DND-41 (cell line): ENCODE data around the gene NRG2.

Experiments used
- ATAC-seq: fragments of 200-7000 bp; cut with Tn5 transposase; 3 replicates; pipeline ENCODE4 v1.9.1; 2021; ENCODE audit warnings: low read depth; ENCODE audit not compliant: insufficient read depth
- DNase-seq: peaks from one replicate; pipeline ENCODE4 v3.0.0-alpha.2; 2020
- H2AFZ ChIP-seq: 2 replicates; pipeline ENCODE4 v1.6.0; 2012; ENCODE audit warnings: low read depth, low read length
- H3K27ac ChIP-seq: 2 replicates; pipeline ENCODE4 v1.5.1; 2012; ENCODE audit warnings: low read length, inconsistent platforms
- H3K27me3 ChIP-seq: fragments of 200-600 bp; sonication (generic); 2 replicates; pipeline ENCODE4 v1.6.0; 2012; ENCODE audit warnings: low read length, mild to moderate bottlenecking, inconsistent platforms; ENCODE audit not compliant: insufficient read depth, poor library complexity
- H3K36me3 ChIP-seq: 2 replicates; pipeline ENCODE4 v1.5.1; 2012; ENCODE audit warnings: low read length, inconsistent platforms; ENCODE audit not compliant: insufficient read depth
- H3K4me1 ChIP-seq: 2 replicates; pipeline ENCODE4 v1.5.1; 2012; ENCODE audit warnings: mild to moderate bottlenecking, low read length; ENCODE audit not compliant: insufficient read depth
- H3K4me2 ChIP-seq: 2 replicates; pipeline ENCODE4 v1.6.0; 2012; ENCODE audit warnings: mild to moderate bottlenecking, moderate library complexity, low read length, inconsistent platforms; ENCODE audit not compliant: insufficient read depth
- H3K4me3 ChIP-seq, 2 experiments: fragments of 200-600 bp in 1 of 2; shearing (Covaris generic) in 1 of 2; 2 replicates each; pipeline ENCODE4 v1.5.1; 2012 to 2016; ENCODE audit warnings: inconsistent platforms in 2 of 2, low read length in 2 of 2, mild to moderate bottlenecking in 2 of 2, low read depth in 1 of 2, moderate library complexity in 1 of 2
- H3K79me2 ChIP-seq: 2 replicates; pipeline ENCODE4 v1.6.0; 2012; ENCODE audit warnings: low read length, inconsistent platforms; ENCODE audit not compliant: insufficient read depth
- H3K9ac ChIP-seq: 2 replicates; pipeline ENCODE4 v1.6.0; 2012; ENCODE audit warnings: low read depth, mild to moderate bottlenecking, inconsistent platforms, low read length, moderate library complexity
- H3K9me3 ChIP-seq: 2 replicates; pipeline ENCODE4 v1.5.1; 2012; ENCODE audit warnings: low read length, moderate library complexity, mild to moderate bottlenecking, inconsistent platforms; ENCODE audit not compliant: insufficient read depth, severe bottlenecking
- H4K20me1 ChIP-seq: 2 replicates; pipeline ENCODE4 v1.6.0; 2012; ENCODE audit warnings: low read length; ENCODE audit not compliant: insufficient read depth
- EZH2 ChIP-seq: IDR thresholded peaks from 3 replicates; pipeline ENCODE4 v1.6.1; 2012; ENCODE audit warnings: borderline replicate concordance, low read depth, mild to moderate bottlenecking, moderate library complexity, low read length, inconsistent platforms; ENCODE audit not compliant: severe bottlenecking
- TF ChIP-seq, protein P1 (sequence below): IDR thresholded peaks from 2 replicates; pipeline ENCODE4 v1.5.1; 2012; ENCODE audit warnings: borderline replicate concordance, low read length, moderate library complexity, mild to moderate bottlenecking; ENCODE audit not compliant: poor library complexity, severe bottlenecking; ENCODE audit errors: extremely low read depth

The NRG2 gene

GRCh38 chr5:139914218-139914807, 128.8 kb downstream of the NRG2 start:
- H3K36me3 ChIP-seq = no peaks in the 10 kb centered on the region
- TF ChIP-seq, protein P1, sequence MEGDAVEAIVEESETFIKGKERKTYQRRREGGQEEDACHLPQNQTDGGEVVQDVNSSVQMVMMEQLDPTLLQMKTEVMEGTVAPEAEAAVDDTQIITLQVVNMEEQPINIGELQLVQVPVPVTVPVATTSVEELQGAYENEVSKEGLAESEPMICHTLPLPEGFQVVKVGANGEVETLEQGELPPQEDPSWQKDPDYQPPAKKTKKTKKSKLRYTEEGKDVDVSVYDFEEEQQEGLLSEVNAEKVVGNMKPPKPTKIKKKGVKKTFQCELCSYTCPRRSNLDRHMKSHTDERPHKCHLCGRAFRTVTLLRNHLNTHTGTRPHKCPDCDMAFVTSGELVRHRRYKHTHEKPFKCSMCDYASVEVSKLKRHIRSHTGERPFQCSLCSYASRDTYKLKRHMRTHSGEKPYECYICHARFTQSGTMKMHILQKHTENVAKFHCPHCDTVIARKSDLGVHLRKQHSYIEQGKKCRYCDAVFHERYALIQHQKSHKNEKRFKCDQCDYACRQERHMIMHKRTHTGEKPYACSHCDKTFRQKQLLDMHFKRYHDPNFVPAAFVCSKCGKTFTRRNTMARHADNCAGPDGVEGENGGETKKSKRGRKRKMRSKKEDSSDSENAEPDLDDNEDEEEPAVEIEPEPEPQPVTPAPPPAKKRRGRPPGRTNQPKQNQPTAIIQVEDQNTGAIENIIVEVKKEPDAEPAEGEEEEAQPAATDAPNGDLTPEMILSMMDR = no peak
- no peak for TF ChIP-seq EZH2
- H3K27ac ChIP-seq = no peak overlapping the region
- H4K20me1 ChIP-seq = no peaks in the 10 kb centered on the region
- H3K9ac ChIP-seq = no peak overlapping the region
- H3K79me2 ChIP-seq = no peaks in the 10 kb centered on the region
- DNase-seq (no peak), ATAC-seq (no peak)
- peaks cover 24% of the 10 kb centered on the region for H3K27me3 ChIP-seq
- H3K4me1 ChIP-seq = no peaks in the 10 kb centered on the region
- H3K4me2 ChIP-seq = no peak overlapping the region
- no peaks in the 10 kb centered on the region for H3K9me3 ChIP-seq
- H2AFZ ChIP-seq = no peak overlapping the region
- H3K4me3 ChIP-seq = no peak overlapping the region

- no peaks in the 10 kb centered on the region for H3K79me2 ChIP-seq
- H3K4me3 ChIP-seq = no peak overlapping the region
- H3K9ac ChIP-seq = no peak overlapping the region
- no peak for DNase-seq
- no peaks in the 10 kb centered on the region for H3K4me1 ChIP-seq
- H4K20me1 ChIP-seq = no peaks in the 10 kb centered on the region
- no peak for TF ChIP-seq EZH2
- TF ChIP-seq, protein P1 = no peak
- H3K9me3 ChIP-seq = no peaks in the 10 kb centered on the region
- H3K4me2 ChIP-seq = no peak overlapping the region
- no peak overlapping the region for H2AFZ ChIP-seq
- no peak overlapping the region for H3K27ac ChIP-seq
- H3K36me3 ChIP-seq = no peaks in the 10 kb centered on the region
- no peak for ATAC-seq
- peaks cover 29% of the 10 kb centered on the region for H3K27me3 ChIP-seq
Observed at GRCh38 chr5:139912804-139913203, 130.3 kb downstream of the NRG2 start.

DNA sequence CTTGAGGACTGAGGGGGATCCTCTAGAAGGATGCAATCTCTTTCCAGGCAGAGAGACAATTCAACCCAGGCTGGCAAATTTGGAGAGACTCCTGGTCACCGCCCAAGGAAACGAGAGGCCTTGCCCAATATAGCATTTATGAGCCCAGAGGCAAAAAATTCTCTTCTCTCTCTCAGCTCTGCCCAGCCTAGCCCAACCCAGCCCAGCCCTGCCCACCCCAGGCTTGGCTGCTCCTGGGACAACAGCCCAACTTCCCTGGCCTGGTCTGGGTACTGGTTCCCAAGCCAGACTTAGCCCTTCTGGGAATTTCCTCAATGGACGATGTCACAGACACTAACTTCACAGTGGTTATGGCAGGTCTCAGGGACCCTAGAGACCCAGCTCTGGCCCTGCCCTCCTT, 130.9 kb downstream of the NRG2 start:
- H3K9me3 ChIP-seq = no peaks in the 10 kb centered on the region
- TF ChIP-seq, protein P1 = no peak
- no peaks in the 10 kb centered on the region for H3K36me3 ChIP-seq
- H3K27ac ChIP-seq = no peak overlapping the region
- ATAC-seq = no peak
- H3K4me3 ChIP-seq = no peak overlapping the region
- H3K79me2 ChIP-seq = no peaks in the 10 kb centered on the region
- H3K4me1 ChIP-seq = no peaks in the 10 kb centered on the region
- no peak overlapping the region for H3K9ac ChIP-seq
- H2AFZ ChIP-seq = no peak overlapping the region
- DNase-seq = no peak
- H4K20me1 ChIP-seq = no peaks in the 10 kb centered on the region
- peaks cover 29% of the 10 kb centered on the region for H3K27me3 ChIP-seq
- no peak overlapping the region for H3K4me2 ChIP-seq
